IgD-negative memory B cell (primary cell): ENCODE results near the gene SHISAL2B. TPM values are rescaled to one million over a fixed set of nuclear protein-coding genes. Genes with fewer than 3 reads are reported as not detected.
"Not testable (repeated sequence)": the region's sequence is repeated elsewhere in the genome, so short reads cannot be mapped to it uniquely, and the experiment has no call there.

Experiments used
- H3K27ac Mint-ChIP-seq, 3 donors: one replicate each; pipeline ENCODE4 v1.8.0; 2020 to 2022; ENCODE audit warnings: mild to moderate bottlenecking in 3 of 3, mixed read lengths in 3 of 3, moderate library complexity in 1 of 3
- H3K27me3 Mint-ChIP-seq: one replicate; pipeline ENCODE4 v1.8.0; 2021; ENCODE audit warnings: mixed read lengths
- H3K36me3 Mint-ChIP-seq: one replicate; pipeline ENCODE4 v1.8.0; 2020; ENCODE audit warnings: mild to moderate bottlenecking, mixed read lengths
- H3K4me1 Mint-ChIP-seq, 3 donors: one replicate each; pipeline ENCODE4 v1.8.0; 2020 to 2022; ENCODE audit warnings: mixed read lengths in 3 of 3, mild to moderate bottlenecking in 1 of 3
- H3K4me3 Mint-ChIP-seq, 4 donors: one replicate each; pipeline ENCODE4 v1.8.0; 2020 to 2022; ENCODE audit warnings: mild to moderate bottlenecking in 4 of 4, mixed read lengths in 4 of 4, moderate library complexity in 3 of 4
- H3K9me3 Mint-ChIP-seq, 3 donors: one replicate each; pipeline ENCODE4 v1.8.0; 2020 to 2021; ENCODE audit warnings: mixed read lengths in 3 of 3, mild to moderate bottlenecking in 1 of 3
- polyA plus RNA-seq: library from polyadenylated mRNA; unstranded; fragments of 300-500 nt; fragmentation: Illumina TruSeq; gene quantifications from one replicate; pipeline ENCODE4 v1.2.3, GENCODE V29; 2021

Gene SHISAL2B
- polyA plus RNA-seq, 1 donor from 2014 or later, result not detected

DNA sequence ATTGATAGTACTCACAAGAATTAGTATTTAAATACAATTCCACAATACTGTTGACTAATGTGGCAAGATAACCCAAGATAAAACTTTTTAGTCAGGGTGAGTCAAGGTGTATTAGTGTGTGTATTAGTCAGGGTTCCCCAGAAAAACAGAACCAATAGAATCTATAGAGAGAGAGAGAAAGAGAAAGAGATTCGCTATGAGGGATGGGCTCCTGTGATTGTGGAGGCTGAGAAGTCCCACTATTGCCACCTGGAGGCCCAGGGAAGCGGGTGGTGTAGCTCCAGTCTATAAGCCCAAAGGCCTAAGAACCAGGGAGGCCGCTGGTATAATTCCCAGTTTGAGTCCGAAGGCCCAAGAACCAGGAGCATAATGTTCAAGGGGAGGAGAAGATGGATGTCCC lies 10.0 kb upstream of the SHISAL2B start:
- H3K27me3 Mint-ChIP-seq, result peaks cover 3% of the 10 kb centered on the region
- H3K9me3 Mint-ChIP-seq, result no peaks in the 10 kb centered on the region
- no peaks in the 10 kb centered on the region for H3K36me3 Mint-ChIP-seq
- no peak overlapping the region for H3K4me3 Mint-ChIP-seq
- H3K4me1 Mint-ChIP-seq, result peaks cover 0 to 1% (median 0%) of the 10 kb centered on the region in 3 donors
- H3K27ac Mint-ChIP-seq, result no peak overlapping the region

DNA sequence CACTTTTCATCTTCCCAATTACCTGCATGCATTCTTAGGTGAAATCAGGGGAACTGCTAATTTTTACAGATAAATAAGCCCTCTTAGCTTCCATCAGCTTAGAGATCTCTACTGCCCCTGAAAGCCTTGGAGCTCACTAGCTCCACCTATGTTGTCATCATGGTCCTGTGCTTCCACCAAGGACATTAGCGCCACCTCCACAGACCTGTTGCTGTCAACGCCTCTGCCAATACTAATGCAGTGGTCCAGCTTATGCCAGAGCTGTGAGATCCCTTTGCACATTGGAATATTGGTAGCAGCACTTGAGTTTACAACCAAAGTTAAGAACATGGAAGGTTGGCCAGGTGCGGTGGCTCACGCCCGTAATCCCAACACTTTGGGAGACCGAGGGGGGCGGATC lies 7.7 kb upstream of the SHISAL2B start:
- H3K4me1 Mint-ChIP-seq, result peaks cover 0 to 1% (median 0%) of the 10 kb centered on the region in 3 donors
- peak overlapping the region in 1 of 3 donors; percentile 73 for H3K27ac Mint-ChIP-seq
- no peaks in the 10 kb centered on the region for H3K36me3 Mint-ChIP-seq
- H3K27me3 Mint-ChIP-seq, result peaks cover 5% of the 10 kb centered on the region
- no peaks in the 10 kb centered on the region for H3K9me3 Mint-ChIP-seq
- no peak overlapping the region for H3K4me3 Mint-ChIP-seq

DNA sequence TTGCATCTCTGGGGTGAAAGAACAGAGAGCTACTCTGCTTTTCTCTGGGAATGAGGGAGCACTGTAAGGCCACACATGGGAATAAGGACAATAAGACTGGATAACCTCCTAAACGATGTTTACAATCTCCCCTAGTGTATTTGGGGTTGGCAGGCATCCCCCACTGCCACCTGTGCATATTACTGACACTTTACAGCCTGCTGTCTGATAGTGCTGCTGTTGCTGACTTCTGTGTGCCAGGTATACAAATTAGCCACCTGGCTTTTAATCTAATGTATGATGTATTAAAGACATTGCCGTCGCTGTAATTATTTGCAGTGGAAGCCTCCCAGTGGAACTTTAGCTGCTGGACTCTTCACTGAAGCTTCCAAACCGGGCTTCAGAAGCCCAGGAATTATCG lies 4.4 kb upstream of the SHISAL2B start:
- H3K4me3 Mint-ChIP-seq, result no peak overlapping the region
- peaks cover 0 to 4% (median 1%) of the 10 kb centered on the region in 3 donors for H3K4me1 Mint-ChIP-seq
- H3K36me3 Mint-ChIP-seq, result no peaks in the 10 kb centered on the region
- H3K27ac Mint-ChIP-seq, result no peak overlapping the region
- H3K27me3 Mint-ChIP-seq, result peaks cover 13% of the 10 kb centered on the region
- peaks cover 0 to 1% (median 0%) of the 10 kb centered on the region in 3 donors for H3K9me3 Mint-ChIP-seq

DNA sequence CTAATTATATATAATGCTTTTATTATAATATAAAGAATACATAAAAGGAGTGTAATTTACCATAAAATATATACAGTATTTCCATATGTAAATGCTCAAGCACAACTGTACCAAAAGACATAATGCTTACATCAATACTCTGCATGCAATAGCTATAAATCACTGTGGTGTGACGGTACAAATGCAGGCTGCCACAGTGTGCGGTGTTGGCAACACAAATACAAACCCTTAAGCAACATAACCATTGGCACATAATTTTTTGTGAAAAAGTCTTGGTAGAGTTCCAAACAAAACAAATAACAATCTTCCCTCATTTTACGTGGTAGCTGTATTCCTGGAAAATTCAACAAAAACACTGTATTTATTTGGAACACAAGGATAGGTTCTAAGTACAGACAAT lies 1.9 kb upstream of the SHISAL2B start:
- Mint-ChIP-seq H3K27me3 (peaks cover 23% of the 10 kb centered on the region), H3K36me3 (no peaks in the 10 kb centered on the region), H3K4me3 (no peak overlapping the region), H3K4me1 (peaks cover 0 to 4% (median 1%) of the 10 kb centered on the region in 3 donors), H3K27ac (no peak overlapping the region), H3K9me3 (peaks cover 0 to 1% (median 0%) of the 10 kb centered on the region in 3 donors)

DNA sequence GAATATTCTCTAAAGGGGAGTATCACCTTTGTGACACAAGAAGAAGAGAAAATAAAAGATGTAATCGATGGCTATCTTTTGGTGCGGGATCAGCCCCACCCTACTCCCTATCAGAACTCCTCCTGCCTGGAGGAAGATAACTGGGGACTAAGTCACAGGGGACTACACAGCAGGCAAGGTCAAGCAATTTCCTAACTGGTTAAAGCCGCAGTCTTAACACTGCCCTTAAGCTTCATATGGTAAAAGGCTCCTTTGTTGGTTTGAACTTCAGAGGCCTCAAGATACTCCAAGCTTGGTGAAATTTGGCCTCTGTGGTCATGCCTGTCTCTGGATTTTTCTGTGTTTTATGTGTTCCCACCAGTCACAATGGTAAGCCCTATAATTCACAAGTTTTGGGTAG lies 1.3 kb upstream of the SHISAL2B start:
- Mint-ChIP-seq H3K27me3 (peaks cover 23% of the 10 kb centered on the region), H3K4me3 (no peak overlapping the region), H3K27ac (no peak overlapping the region), H3K9me3 (peaks cover 0 to 3% (median 1%) of the 10 kb centered on the region in 3 donors), H3K36me3 (no peaks in the 10 kb centered on the region), H3K4me1 (peaks cover 0 to 4% (median 1%) of the 10 kb centered on the region in 3 donors)

DNA sequence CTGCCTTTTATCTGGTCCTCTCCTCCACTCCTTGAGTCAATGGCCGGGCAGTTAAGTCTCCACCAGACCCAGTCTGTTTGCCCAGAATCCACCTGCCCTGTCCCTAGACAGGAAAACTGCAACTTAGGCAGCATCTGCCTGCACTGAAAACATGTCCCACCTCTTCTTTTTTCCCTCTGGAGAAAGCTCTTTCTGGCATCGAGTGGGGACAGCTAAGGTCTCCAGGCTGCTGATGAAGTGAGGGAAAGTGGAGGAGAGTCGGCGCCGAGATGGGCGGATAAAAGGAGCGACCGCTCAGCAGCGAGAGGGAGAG lies 243 bp upstream of the SHISAL2B start:
- Mint-ChIP-seq H3K4me3 (peak overlapping the region in 3 of 4 donors; percentile 8 to 83 (median 33)), H3K27ac (no peak overlapping the region)

DNA sequence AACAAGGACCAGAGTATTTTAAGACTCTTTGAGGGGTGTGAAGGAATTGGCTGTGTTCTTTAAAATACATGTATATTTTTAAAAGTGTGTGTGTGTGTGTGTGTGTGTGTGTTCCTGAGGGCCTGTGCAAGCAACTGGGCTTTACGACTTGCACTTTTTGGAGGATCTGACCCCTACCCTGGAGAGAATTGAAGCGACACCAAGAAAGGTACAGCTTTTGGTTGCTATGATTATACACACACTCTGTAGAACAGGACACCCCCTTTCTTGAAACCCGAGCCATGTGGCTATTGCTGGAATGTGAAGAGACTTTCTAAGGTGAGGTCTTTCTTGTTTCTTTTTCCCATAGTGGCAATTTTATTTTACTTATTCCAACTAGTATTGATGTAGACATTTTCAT lies 988 bp downstream of the SHISAL2B start:
- Mint-ChIP-seq H3K4me1 (peaks cover 0 to 4% (median 1%) of the 10 kb centered on the region in 3 donors), H3K4me3 (no peak overlapping the region), H3K36me3 (no peaks in the 10 kb centered on the region), H3K27me3 (peaks cover 24% of the 10 kb centered on the region), H3K27ac (no peak overlapping the region), H3K9me3 (peaks cover 0 to 3% (median 1%) of the 10 kb centered on the region in 3 donors)

More for the DNA sequence above, 243 bp upstream of the SHISAL2B start:
- H3K36me3 Mint-ChIP-seq, result no peaks in the 10 kb centered on the region
- H3K9me3 Mint-ChIP-seq, result peaks cover 0 to 3% (median 1%) of the 10 kb centered on the region in 3 donors
- peaks cover 23% of the 10 kb centered on the region for H3K27me3 Mint-ChIP-seq
- peaks cover 0 to 4% (median 1%) of the 10 kb centered on the region in 3 donors for H3K4me1 Mint-ChIP-seq

DNA sequence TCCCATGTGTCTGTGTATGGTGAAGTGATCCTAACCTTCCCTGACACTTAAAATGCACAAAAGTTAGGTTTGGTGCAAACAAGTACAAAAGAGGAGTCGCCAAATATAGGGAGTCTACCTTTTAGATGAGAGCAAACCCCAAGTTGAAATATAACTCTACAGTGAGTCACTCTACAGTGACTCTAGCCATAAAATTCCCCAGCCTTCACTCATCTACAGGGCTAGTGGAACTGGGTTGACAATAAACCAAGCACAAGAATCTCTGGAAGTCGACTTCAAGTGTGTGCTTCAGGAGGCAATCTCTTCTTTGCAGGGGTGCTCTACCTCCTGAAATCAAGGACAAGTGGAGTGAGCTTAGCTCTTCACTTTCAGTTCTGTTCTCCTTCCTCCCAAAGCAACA lies 3.3 kb downstream of the SHISAL2B start:
- Mint-ChIP-seq H3K36me3 (no peaks in the 10 kb centered on the region), H3K4me1 (peaks cover 0 to 4% (median 1%) of the 10 kb centered on the region in 3 donors), H3K27ac (no peak overlapping the region), H3K27me3 (peaks cover 22% of the 10 kb centered on the region), H3K9me3 (peaks cover 3 to 17% (median 6%) of the 10 kb centered on the region in 3 donors), H3K4me3 (peak overlapping the region in 1 of 4 donors; percentile 37)

DNA sequence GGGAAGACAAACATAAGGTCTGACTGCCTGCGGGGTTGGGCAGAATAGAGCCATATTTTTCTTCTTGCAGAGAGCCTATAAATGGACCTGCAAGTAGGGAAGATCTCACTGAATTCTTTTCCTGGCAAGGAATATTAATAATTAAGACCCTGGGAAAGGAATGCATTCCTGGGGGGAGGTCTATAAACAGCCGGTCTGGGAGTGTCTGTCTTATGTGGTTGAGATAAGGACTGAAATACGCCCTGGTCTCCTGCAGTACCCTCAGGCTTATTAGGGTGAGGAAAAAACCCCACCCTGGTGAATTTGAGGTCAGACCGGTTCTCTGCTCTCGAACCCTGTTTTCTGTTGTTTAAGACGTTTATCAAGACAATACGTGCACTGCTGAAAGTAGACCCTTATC lies 6.1 kb downstream of the SHISAL2B start:
- not testable (repeated sequence) for H3K36me3 Mint-ChIP-seq, H3K4me1 Mint-ChIP-seq, H3K27me3 Mint-ChIP-seq, H3K27ac Mint-ChIP-seq, H3K4me3 Mint-ChIP-seq
- H3K9me3 Mint-ChIP-seq, result peaks cover 2 to 17% (median 6%) of the 10 kb centered on the region in 3 donors

DNA sequence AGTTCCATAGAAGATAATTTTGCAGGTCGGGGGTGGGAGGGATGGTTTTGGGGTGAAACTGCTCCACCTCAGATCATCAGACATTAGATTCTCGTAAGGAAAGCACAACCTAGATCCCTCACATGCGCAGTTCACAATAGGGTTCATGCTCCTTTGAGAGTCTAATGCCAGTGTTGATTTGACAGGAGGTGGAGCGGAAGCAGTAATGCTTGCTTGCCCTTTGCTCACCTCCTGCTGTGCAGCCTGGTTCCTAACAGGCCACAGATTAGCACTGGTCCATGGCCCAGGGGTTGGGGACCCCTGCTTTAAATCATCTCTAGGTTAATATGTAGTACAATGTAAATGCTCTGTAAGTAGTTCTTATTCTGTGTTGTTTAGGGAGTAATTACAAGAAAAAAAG lies 10.5 kb downstream of the SHISAL2B start:
- H3K27ac Mint-ChIP-seq, result no peak overlapping the region
- no peaks in the 10 kb centered on the region for H3K4me1 Mint-ChIP-seq
- peaks cover 7% of the 10 kb centered on the region for H3K27me3 Mint-ChIP-seq
- no peaks in the 10 kb centered on the region for H3K36me3 Mint-ChIP-seq
- H3K9me3 Mint-ChIP-seq, result peaks cover 2 to 14% (median 6%) of the 10 kb centered on the region in 3 donors
- no peak overlapping the region for H3K4me3 Mint-ChIP-seq

DNA sequence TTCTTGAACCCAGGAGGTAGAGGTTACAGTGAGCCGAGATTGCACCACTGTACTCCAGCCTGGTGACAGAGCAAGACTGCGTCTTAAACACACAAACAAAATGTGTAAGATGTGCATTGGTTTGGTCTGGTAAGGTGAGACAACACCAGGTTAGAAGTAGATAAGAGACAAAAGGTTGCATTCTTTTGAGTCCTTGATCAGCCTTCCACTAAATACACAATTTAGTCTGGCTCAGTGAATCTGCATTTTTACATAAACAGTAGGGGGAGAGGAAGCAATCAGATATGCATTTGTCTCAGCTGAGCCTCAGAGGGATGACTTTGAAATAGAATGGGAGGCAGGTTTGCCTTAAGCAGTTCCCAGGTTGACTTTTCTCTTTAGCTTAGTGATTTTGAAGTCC lies 15.8 kb downstream of the SHISAL2B start:
- H3K4me1 Mint-ChIP-seq, H3K27ac Mint-ChIP-seq, H3K9me3 Mint-ChIP-seq, H3K4me3 Mint-ChIP-seq, H3K27me3 Mint-ChIP-seq, H3K36me3 Mint-ChIP-seq: not testable (repeated sequence)

DNA sequence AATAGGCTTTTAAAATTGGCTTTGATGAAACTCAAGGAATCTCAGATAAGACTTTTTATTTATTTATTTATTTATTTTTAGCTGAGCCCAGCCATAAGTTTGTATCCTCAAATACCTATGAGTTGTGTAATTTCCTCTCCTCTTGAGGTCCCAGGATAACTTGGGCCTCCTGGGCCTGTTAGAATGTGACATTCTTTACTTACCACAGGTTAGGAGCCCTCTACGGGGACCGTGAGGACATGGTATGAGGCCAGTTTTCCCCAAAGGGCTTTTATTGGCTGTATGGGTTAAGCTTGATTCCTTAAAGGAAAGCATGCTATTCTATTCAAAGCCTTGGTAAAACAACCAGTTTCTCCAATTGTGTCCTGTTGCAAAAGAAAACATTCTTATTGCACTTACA lies 16.9 kb downstream of the SHISAL2B start:
- no peak overlapping the region for H3K4me3 Mint-ChIP-seq
- peaks cover 0 to 5% (median 2%) of the 10 kb centered on the region in 3 donors for H3K9me3 Mint-ChIP-seq
- no peak overlapping the region for H3K27ac Mint-ChIP-seq
- no peaks in the 10 kb centered on the region for H3K36me3 Mint-ChIP-seq
- peaks cover 5% of the 10 kb centered on the region for H3K27me3 Mint-ChIP-seq
- H3K4me1 Mint-ChIP-seq, result no peaks in the 10 kb centered on the region

DNA sequence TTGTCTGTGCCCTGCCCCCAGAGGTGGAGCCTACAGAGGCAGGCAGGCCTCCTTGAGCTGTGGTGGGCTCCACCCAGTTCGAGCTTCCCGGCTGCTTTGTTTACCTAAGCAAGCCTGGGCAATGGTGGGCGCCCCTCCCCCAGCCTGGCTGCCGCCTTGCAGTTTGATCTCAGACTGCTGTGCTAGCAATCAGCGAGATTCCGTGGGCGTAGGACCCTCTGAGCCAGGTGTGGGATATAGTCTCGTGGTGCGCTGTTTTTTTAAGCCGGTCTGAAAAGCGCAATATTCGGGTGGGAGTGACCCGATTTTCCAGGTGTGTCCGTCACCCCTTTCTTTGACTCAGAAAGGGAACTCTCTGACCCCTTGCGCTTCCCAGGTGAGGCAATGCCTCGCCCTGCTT lies 24.2 kb downstream of the SHISAL2B start:
- H3K27ac Mint-ChIP-seq, result not testable (repeated sequence)

DNA sequence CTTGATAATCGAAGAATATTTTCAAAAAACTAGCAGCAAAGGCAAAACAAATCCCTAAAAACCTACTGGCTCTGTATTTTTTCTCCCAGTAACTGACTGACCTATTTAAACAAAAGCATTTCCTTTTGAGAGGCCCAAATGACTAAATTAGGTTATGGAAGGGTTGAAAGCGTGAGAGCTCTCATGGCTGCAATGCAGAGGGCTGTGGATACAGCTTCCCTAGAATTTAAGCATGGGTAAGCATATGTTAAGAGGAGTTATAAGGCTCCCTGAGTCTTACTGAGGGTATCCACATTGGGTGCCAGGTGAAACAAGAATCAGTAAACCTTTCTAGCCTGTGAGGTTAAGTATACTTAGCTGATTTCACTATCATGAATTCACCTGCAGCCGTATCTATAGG lies 32.3 kb downstream of the SHISAL2B start:
- Mint-ChIP-seq H3K4me1 (no peaks in the 10 kb centered on the region), H3K4me3 (no peak overlapping the region), H3K27me3 (no peaks in the 10 kb centered on the region), H3K9me3 (no peaks in the 10 kb centered on the region), H3K36me3 (peaks cover 20% of the 10 kb centered on the region), H3K27ac (no peak overlapping the region)

More for the DNA sequence above, 24.2 kb downstream of the SHISAL2B start:
- not testable (repeated sequence) for H3K9me3 Mint-ChIP-seq, H3K36me3 Mint-ChIP-seq, H3K4me3 Mint-ChIP-seq, H3K27me3 Mint-ChIP-seq, H3K4me1 Mint-ChIP-seq

DNA sequence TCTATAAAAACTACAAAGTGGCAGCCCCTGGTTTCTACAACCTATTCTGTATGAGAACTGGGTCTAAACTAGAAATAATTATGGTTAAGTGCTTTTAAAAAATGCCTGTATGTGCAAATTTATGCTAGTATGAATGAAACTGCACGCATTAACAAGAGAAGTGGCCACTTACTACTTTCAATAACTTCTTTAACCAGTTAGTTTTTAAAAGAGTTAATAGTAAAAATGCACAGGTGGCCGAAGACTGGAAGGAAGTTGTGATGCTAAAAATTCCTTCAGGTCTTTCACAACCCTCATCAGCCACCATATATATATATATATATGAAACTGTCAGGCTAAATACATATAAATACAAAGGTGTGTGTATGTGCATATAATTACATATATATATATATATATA lies 36.8 kb downstream of the SHISAL2B start:
- H3K4me3 Mint-ChIP-seq, result no peak overlapping the region
- H3K36me3 Mint-ChIP-seq, result peaks cover 27% of the 10 kb centered on the region

DNA sequence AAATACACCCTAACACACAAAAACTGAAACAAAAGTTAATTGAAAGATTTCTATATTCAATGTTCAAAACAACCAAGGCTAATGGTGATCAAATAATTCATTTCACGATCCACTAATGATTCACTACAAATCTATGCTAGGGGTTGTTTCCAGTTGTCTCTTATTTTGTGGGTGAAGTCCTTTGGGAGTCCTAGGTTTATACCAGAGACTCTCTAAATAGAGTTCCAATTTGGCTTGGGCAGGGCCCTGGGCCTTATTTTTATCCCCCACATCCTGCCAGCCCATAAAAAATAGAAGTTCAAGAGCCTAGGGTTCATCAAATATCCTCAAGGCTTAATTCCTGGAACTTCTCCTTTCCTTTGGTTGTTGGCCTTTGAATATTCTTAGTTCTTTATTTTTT lies 52.1 kb downstream of the SHISAL2B start:
- Mint-ChIP-seq H3K27ac (no peak overlapping the region), H3K9me3 (no peaks in the 10 kb centered on the region), H3K36me3 (peaks cover 4% of the 10 kb centered on the region), H3K4me1 (peaks cover 0 to 1% (median 0%) of the 10 kb centered on the region in 3 donors), H3K4me3 (no peak overlapping the region), H3K27me3 (no peaks in the 10 kb centered on the region)

More for the DNA sequence above, 36.8 kb downstream of the SHISAL2B start:
- H3K9me3 Mint-ChIP-seq, result no peaks in the 10 kb centered on the region
- H3K27ac Mint-ChIP-seq, result no peak overlapping the region
- H3K4me1 Mint-ChIP-seq, result peaks cover 0 to 4% (median 0%) of the 10 kb centered on the region in 3 donors
- H3K27me3 Mint-ChIP-seq, result no peaks in the 10 kb centered on the region

DNA sequence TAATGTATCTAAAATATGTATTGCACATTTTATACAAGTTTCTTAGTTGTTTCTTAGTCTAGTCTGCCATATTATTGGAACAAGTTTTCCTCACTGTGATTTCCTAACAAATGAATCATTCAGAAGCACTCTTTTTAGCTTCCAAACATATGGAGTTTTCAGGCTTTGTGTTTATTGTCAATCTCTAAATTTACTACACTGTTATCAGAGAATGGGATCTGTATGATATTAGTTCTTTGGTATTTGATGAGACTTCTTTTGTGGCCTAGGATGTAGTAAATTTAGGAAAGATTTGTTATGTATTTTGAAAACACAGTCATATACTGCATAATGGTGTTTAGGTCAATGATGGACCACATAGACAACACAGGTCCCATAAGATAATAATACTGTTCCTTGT lies 52.5 kb downstream of the SHISAL2B start:
- Mint-ChIP-seq H3K4me3 (no peak overlapping the region), H3K27ac (no peak overlapping the region), H3K27me3 (no peaks in the 10 kb centered on the region), H3K36me3 (peaks cover 5% of the 10 kb centered on the region), H3K9me3 (no peaks in the 10 kb centered on the region), H3K4me1 (peaks cover 0 to 1% (median 0%) of the 10 kb centered on the region in 3 donors)
